Measurements from ENCODE around the gene VDAC2. TPM values are rescaled to one million over a fixed set of nuclear protein-coding genes. Genes with fewer than 3 reads are reported as not detected.

VDAC2 gene, protein sequence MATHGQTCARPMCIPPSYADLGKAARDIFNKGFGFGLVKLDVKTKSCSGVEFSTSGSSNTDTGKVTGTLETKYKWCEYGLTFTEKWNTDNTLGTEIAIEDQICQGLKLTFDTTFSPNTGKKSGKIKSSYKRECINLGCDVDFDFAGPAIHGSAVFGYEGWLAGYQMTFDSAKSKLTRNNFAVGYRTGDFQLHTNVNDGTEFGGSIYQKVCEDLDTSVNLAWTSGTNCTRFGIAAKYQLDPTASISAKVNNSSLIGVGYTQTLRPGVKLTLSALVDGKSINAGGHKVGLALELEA
- total RNA-seq (83.6 and 86.4 TPM in 2 replicates), polyA plus RNA-seq (49.2 and 63.1 TPM in 2 replicates), polyA minus RNA-seq (14.4 and 25.5 TPM in 2 replicates)
- 71.3 TPM for total RNA-seq (2013)

DNA sequence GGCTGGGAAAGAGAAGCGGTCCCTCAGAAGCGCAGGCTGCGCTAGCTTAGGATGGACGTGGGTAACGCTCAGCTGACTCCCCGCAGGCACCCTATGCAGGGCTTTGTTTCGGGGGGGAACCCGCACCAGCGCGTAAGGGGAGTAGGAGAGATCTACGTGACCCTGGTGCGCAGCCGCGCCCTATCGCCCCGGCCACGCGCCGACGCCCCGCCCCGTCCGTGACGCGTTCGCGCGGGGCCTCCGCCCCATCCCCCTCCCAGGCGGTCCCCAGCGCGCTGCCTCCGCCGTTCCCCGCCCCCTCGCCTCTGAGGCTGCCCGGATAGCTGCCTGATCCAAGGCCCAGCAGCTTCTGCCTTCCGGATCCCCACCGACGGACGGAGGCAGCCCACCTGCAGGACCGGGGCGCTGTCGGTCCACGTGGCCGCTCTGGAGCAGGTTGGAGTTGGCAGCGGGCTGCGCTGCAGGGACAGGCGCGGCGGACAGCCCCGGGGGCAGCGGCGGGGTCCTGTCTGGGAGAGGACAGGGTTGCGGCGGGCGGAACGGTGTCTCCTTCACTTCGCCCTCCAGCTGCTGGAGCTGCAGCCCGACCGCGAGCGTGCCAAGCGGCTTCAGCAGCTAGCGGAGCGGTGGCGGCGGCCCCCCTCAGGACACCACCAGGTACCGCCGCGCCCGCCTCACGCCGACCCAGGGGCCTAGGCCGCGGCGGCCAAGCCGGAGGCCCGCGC lies at the start of gene VDAC2:
Gene VDAC2 (plus strand): TSS at position 515 of the 725 bp plus-strand sequence. CDS start 363 bp downstream, outside the sequence.
- under 1% methylated on average over 77 of the region's 80 CpGs for WGBS (ENCODE audit: insufficient coverage)
- no peak for TF ChIP-seq EZH2 (IDR thresholded peaks at IDR 0.05; ENCODE audit: borderline replicate concordance, insufficient read depth, low read depth, low read length, poor library complexity, severe bottlenecking)
- TF ChIP-seq, protein P1, sequence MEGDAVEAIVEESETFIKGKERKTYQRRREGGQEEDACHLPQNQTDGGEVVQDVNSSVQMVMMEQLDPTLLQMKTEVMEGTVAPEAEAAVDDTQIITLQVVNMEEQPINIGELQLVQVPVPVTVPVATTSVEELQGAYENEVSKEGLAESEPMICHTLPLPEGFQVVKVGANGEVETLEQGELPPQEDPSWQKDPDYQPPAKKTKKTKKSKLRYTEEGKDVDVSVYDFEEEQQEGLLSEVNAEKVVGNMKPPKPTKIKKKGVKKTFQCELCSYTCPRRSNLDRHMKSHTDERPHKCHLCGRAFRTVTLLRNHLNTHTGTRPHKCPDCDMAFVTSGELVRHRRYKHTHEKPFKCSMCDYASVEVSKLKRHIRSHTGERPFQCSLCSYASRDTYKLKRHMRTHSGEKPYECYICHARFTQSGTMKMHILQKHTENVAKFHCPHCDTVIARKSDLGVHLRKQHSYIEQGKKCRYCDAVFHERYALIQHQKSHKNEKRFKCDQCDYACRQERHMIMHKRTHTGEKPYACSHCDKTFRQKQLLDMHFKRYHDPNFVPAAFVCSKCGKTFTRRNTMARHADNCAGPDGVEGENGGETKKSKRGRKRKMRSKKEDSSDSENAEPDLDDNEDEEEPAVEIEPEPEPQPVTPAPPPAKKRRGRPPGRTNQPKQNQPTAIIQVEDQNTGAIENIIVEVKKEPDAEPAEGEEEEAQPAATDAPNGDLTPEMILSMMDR (IDR thresholded peaks at IDR 0.05): no peak
- peaks cover 12 to 20% of the 10 kb centered on the region in 2 donors for H3K4me1 ChIP-seq (ENCODE audit: control insufficient read depth in 2 of 2, insufficient read depth in 2 of 2, low read length in 2 of 2)

More for the DNA sequence above, at the start of gene VDAC2:
- H3K4me1 Mint-ChIP-seq: peaks cover 24% of the 10 kb centered on the region
- H3K9ac ChIP-seq (ENCODE audit: low read length): peak within 1 kb of the TSS; percentile 98
- H3K4me2 ChIP-seq (replicated peaks; ENCODE audit: low read depth, low read length, poor library complexity, severe bottlenecking): peak within 1 kb of the TSS; percentile 83
- H3K4me3 ChIP-seq (ENCODE audit: control extremely low read depth in 1 of 5, extremely low read depth in 1 of 5, insufficient read depth in 1 of 5, low read depth in 2 of 5, low read length in 4 of 5): peak within 1 kb of the TSS; percentile 84 to 98 (median 93)
- H3K27me3 Mint-ChIP-seq: no peaks in the 10 kb centered on the region
- ATAC-seq (ENCODE audit: low read depth): peak; percentile 89
- H3K9me3 ChIP-seq (ENCODE audit: control extremely low read depth in 1 of 3, control insufficient read depth in 2 of 3, insufficient read depth in 1 of 3, low read length in 2 of 3): no peaks in the 10 kb centered on the region
- H3K4me3 Mint-ChIP-seq: peak within 1 kb of the TSS; percentile 95
- intact Hi-C loops (cut with micrococcal nuclease): loop anchor here (1.0 kb wide), 6 partner anchors 20 to 1059 kb away; partner anchors contain the start of gene ADK
- peak within 1 kb of the TSS; percentile 98 for H3K27ac Mint-ChIP-seq
- H3K79me2 ChIP-seq (ENCODE audit: control insufficient read depth, insufficient read depth, low read length): peaks cover 43% of the 10 kb centered on the region
- peaks cover 4 to 18% of the 10 kb centered on the region in 2 experiments for H3K36me3 ChIP-seq (replicated peaks in 1 of 2; ENCODE audit: control extremely low read depth in 1 of 2, control insufficient read depth in 1 of 2, extremely low read depth in 1 of 2, insufficient read depth in 2 of 2, low read length in 1 of 2)
- ChIA-PET POLR2A (interaction anchor here (0.5 to 2.6 kb wide), 10 partner anchors 12 to 1062 kb away, joined by 3 to 27 read pairs (median 4); partner anchors contain the start of genes ADK, AP3M1, COMTD1 and SAMD8), CTCF (interaction anchor here (1.0 to 5.3 kb wide), 8 partner anchors 15 to 966 kb away, joined by 3 to 100 read pairs (median 4); partner anchors contain the start of genes COMTD1 and SAMD8)
- peak within 1 kb of the TSS; percentile 97 to 100 for H3K27ac ChIP-seq (ENCODE audit: low read length in 2 of 2)
- H3K9me3 Mint-ChIP-seq (ENCODE audit: insufficient read depth): no peaks in the 10 kb centered on the region
- H3K27me3 ChIP-seq (replicated peaks in 1 of 4; ENCODE audit: control extremely low read depth in 1 of 4, control insufficient read depth in 3 of 4, insufficient read depth in 4 of 4, low read length in 3 of 4): no peaks in the 10 kb centered on the region
- H2AFZ ChIP-seq (ENCODE audit: insufficient read depth, low read depth, low read length, poor library complexity, severe bottlenecking): peak within 1 kb of the TSS; percentile 88
- H4K20me1 ChIP-seq (ENCODE audit: control insufficient read depth, insufficient read depth, low read length, poor library complexity, severe bottlenecking): peaks cover 14% of the 10 kb centered on the region
- DNase-seq: peak; percentile 99

All from B cell (primary cell).